ENCODE results near the gene BOK. TPM values are rescaled to one million over a fixed set of nuclear protein-coding genes. Genes with fewer than 3 reads are reported as not detected.

The BOK gene
- total RNA-seq, 1 experiment from 2014 or later: 41.5 TPM

- no peak overlapping the region for H3K27ac ChIP-seq (ENCODE audit: low read depth, low read length)
- no TSS peak for BruUV-seq (replicated peaks)
- ChIA-PET CTCF (no interaction called here), RAD21 (ENCODE audit: low non-redundant PET in 1 of 2, low total read pairs in 2 of 2, uncharacterized antibody in 2 of 2, unreplicated experiment in 2 of 2) (no interaction called here), POLR2A (no interaction called here)
- H3K4me3 ChIP-seq (replicated peaks in 1 of 2; ENCODE audit: low read depth in 1 of 2, low read length in 2 of 2): no peak overlapping the region
- H3K9me3 ChIP-seq (ENCODE audit: control insufficient read depth in 1 of 2, insufficient read depth in 1 of 2, low read depth in 1 of 2, low read length in 2 of 2): no peaks in the 10 kb centered on the region
- H3K9ac ChIP-seq (ENCODE audit: low read length): no peak overlapping the region
- no peak overlapping the region for H2AFZ ChIP-seq (ENCODE audit: low read depth, low read length, poor library complexity, severe bottlenecking)
- H3K4me1 ChIP-seq (ENCODE audit: control insufficient read depth in 1 of 2, insufficient read depth in 2 of 2, low read length in 2 of 2): no peaks in the 10 kb centered on the region
- no peak for DNase-seq (ENCODE audit: low read depth, low spot score)
- intact Hi-C loops (cut with micrococcal nuclease): no loop called here
- ATAC-seq: no peak
- H4K20me1 ChIP-seq (ENCODE audit: insufficient read depth): no peaks in the 10 kb centered on the region
- no peaks in the 10 kb centered on the region for H3K79me2 ChIP-seq (ENCODE audit: insufficient read depth, low read length)
- no peaks in the 10 kb centered on the region for H3K9me2 ChIP-seq (ENCODE audit: insufficient read depth)
- no peak for TF ChIP-seq RAD21 (IDR thresholded peaks at IDR 0.05; ENCODE audit: low read depth)
- TF ChIP-seq MAX (IDR thresholded peaks at IDR 0.05): no peak
- no peak for TF ChIP-seq CBX3 (IDR thresholded peaks at IDR 0.05; ENCODE audit: low read depth)
- H3K4me2 ChIP-seq (ENCODE audit: low read length): no peak overlapping the region
- no peaks in the 10 kb centered on the region for H3K27me3 ChIP-seq (ENCODE audit: insufficient read depth, low read length)
- H3K36me3 ChIP-seq (ENCODE audit: control insufficient read depth in 1 of 2, insufficient read depth in 2 of 2, low read length in 2 of 2): no peaks in the 10 kb centered on the region
These were observed 27.3 kb upstream of the BOK start for GRCh38 chr2:241531161-241531722.

DNA sequence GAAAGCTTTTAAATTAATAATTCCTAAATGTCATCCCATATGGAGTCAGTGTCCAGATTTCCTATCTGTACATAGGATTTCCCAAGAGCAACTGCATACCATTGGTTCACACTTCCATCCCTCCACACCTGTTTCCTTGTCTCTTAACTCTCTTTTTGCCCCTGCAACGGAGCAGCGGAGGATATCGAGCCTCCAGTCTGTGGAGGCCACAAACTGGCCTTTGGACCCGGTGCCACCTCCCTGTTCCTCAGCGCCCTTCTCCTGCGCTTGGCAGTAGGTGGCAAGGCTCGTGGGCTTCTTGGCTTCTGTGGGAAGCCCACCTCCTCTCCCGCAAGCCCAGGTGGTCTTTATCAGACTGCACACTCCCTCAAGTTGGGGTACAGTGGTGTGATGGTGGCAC, 26.4 kb upstream of the BOK start:
- intact Hi-C loops (cut with micrococcal nuclease): no loop called here
- no peak overlapping the region for H3K9ac ChIP-seq (ENCODE audit: low read length)
- H2AFZ ChIP-seq (ENCODE audit: low read depth, low read length, poor library complexity, severe bottlenecking): no peak overlapping the region
- no peak overlapping the region for H3K4me3 ChIP-seq (replicated peaks in 1 of 2; ENCODE audit: low read depth in 1 of 2, low read length in 2 of 2)
- H3K27me3 ChIP-seq (ENCODE audit: insufficient read depth, low read length): no peaks in the 10 kb centered on the region
- ChIA-PET POLR2A (no interaction called here), CTCF (no interaction called here), RAD21 (ENCODE audit: low non-redundant PET in 1 of 2, low total read pairs in 2 of 2, uncharacterized antibody in 2 of 2, unreplicated experiment in 2 of 2) (no interaction called here)
- no peak for ATAC-seq
- no peaks in the 10 kb centered on the region for H3K9me2 ChIP-seq (ENCODE audit: insufficient read depth)
- H3K27ac ChIP-seq (ENCODE audit: low read depth, low read length): no peak overlapping the region
- H3K4me1 ChIP-seq (ENCODE audit: control insufficient read depth in 1 of 2, insufficient read depth in 2 of 2, low read length in 2 of 2): no peaks in the 10 kb centered on the region
- H3K79me2 ChIP-seq (ENCODE audit: insufficient read depth, low read length): no peaks in the 10 kb centered on the region
- no peak for DNase-seq (ENCODE audit: low read depth, low spot score)
- H3K36me3 ChIP-seq (ENCODE audit: control insufficient read depth in 1 of 2, insufficient read depth in 2 of 2, low read length in 2 of 2): no peaks in the 10 kb centered on the region
- no peaks in the 10 kb centered on the region for H4K20me1 ChIP-seq (ENCODE audit: insufficient read depth)
- no peak for TF ChIP-seq RAD21 (IDR thresholded peaks at IDR 0.05; ENCODE audit: low read depth)
- TF ChIP-seq CEBPB (IDR thresholded peaks at IDR 0.05; ENCODE audit: low read depth): no peak
- no peak for TF ChIP-seq MAX (IDR thresholded peaks at IDR 0.05)
- no peak for TF ChIP-seq EZH2phosphoT487 (IDR thresholded peaks at IDR 0.05; ENCODE audit: borderline replicate concordance)
- no peak for TF ChIP-seq CTCF (IDR thresholded peaks at IDR 0.05 in 2 of 3, conservative IDR thresholded peaks at IDR 0.05 in 1 of 3; ENCODE audit: borderline replicate concordance in 1 of 3, insufficient read depth in 1 of 3, low read depth in 2 of 3, low read length in 2 of 3)
- TF ChIP-seq ZNF274 (IDR thresholded peaks at IDR 0.05; ENCODE audit: low read depth, low read length): no peak
- no peak for TF ChIP-seq JUND (IDR thresholded peaks at IDR 0.05)
- TF ChIP-seq POLR2AphosphoS5 (IDR thresholded peaks at IDR 0.05; ENCODE audit: low read depth, low read length): no peak
- TF ChIP-seq SRF (IDR thresholded peaks at IDR 0.05; ENCODE audit: low read depth): no peak
- no peak for TF ChIP-seq ZFX (IDR thresholded peaks at IDR 0.05)
- no peak for TF ChIP-seq CBX3 (IDR thresholded peaks at IDR 0.05; ENCODE audit: low read depth)
- TF ChIP-seq EZH2 (IDR thresholded peaks at IDR 0.05): no peak
- no peak overlapping the region for H3K4me2 ChIP-seq (ENCODE audit: low read length)
- H3K9me3 ChIP-seq (ENCODE audit: control insufficient read depth in 1 of 2, insufficient read depth in 1 of 2, low read depth in 1 of 2, low read length in 2 of 2): no peaks in the 10 kb centered on the region
- BruUV-seq (replicated peaks): no TSS peak

Measured in HCT116 (cell line).